Measurements from ENCODE around the gene ODC1.

The ODC1 gene

GRCh38 chr2:10433264-10433946 is 14.7 kb downstream of the ODC1 start:
- no peak for DNase-seq

GRCh38 chr2:10432311-10433181 is 15.6 kb downstream of the ODC1 start:
- no peak for DNase-seq

GRCh38 chr2:10431797-10432196 is 16.3 kb downstream of the ODC1 start:
- DNase-seq: no peak

- DNase-seq: no peak
These were observed 17.1 kb downstream of the ODC1 start for GRCh38 chr2:10430886-10431622.

- no peak for DNase-seq
These were observed 19.2 kb downstream of the ODC1 start for GRCh38 chr2:10428924-10429323.

- DNase-seq: no peak
These were observed 19.8 kb downstream of the ODC1 start for GRCh38 chr2:10428355-10428754.

DNA sequence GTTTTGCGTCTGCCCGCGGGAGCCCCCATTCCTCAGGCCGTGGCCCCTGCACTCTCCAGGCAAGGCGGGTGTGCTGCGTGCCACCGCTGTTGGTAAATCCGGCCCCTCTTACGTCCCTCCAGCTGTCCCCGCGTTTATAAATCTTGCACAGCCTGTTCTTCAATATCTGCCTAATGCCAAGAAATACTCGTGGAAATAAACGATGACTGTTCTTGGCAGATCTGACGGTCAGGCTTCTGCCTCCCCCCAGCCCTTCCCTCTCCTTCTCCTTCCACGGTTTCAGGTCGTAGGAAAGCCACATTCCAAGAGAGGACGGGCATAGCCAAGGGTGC is 20.5 kb downstream of the ODC1 start:
- DNase-seq: no peak

- no peak for DNase-seq
These were observed 21.2 kb downstream of the ODC1 start for GRCh38 chr2:10426726-10427617.

DNA sequence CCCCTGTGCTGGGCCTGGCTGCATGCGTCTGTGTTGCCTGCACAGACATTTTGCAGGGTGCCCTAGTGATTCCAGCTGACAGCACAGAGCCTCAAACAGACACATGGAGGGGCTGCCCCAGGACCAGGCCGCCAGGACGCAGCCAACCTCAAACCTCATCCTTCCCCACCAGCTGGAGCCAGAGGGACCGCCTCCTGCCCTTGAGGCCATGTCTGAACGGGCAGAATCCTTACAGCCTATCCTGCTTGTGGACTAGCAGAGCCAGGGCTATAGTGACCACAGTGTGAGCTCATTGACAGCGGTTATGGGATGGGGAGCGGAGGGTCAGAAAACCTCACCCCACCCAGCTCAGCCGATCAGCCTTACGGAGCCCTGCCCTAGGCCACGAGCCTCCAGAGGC is 22.4 kb downstream of the ODC1 start:
- DNase-seq: no peak

GRCh38 chr2:10424916-10425505 is 23.1 kb downstream of the ODC1 start:
- no peak for DNase-seq

- no peak for DNase-seq
These were observed 24.1 kb downstream of the ODC1 start for GRCh38 chr2:10424051-10424450.

DNA sequence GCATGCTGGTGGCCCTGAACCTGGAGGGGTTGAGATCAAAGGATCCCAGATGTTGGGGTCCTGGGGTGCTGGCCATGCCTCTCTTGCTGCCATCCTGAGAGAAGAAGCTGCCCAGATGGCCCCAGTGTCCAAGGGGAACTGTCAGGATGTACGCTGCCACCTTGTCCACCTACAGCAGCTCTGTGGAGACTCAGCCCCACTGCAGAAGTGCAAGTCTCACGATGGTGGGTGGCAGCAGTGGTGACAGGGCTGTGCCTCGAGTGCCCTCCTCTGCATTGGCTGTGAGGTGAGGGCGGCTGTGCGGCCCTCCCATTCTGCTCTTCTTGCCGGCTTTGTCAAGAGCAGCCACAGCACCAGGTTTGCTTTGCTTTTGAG is 24.7 kb downstream of the ODC1 start:
- no peak for DNase-seq

- no peak for DNase-seq
These were observed 25.3 kb downstream of the ODC1 start for GRCh38 chr2:10422732-10423399.

DNA sequence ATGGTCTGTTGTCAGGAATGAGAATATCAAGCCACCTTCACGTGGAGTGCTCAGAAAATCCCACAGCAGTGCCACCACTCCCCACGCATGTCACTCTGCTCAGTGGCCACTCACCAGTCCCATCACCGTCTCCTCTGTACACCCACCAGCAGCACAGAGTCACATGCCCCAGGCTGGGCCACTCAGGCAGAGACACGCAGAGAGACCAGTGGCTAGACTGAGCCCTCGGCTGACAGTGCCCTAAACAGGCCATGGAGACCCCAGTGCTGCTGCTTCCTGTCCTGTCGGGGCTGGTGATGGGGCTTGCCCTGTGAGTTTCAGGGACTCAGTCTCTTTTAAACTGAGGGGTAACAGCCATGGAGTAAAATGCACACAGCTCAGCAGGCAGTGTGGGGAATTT is 25.9 kb downstream of the ODC1 start:
- no peak for DNase-seq

GRCh38 chr2:10419553-10420257 is 28.4 kb downstream of the ODC1 start:
- DNase-seq: no peak

DNA sequence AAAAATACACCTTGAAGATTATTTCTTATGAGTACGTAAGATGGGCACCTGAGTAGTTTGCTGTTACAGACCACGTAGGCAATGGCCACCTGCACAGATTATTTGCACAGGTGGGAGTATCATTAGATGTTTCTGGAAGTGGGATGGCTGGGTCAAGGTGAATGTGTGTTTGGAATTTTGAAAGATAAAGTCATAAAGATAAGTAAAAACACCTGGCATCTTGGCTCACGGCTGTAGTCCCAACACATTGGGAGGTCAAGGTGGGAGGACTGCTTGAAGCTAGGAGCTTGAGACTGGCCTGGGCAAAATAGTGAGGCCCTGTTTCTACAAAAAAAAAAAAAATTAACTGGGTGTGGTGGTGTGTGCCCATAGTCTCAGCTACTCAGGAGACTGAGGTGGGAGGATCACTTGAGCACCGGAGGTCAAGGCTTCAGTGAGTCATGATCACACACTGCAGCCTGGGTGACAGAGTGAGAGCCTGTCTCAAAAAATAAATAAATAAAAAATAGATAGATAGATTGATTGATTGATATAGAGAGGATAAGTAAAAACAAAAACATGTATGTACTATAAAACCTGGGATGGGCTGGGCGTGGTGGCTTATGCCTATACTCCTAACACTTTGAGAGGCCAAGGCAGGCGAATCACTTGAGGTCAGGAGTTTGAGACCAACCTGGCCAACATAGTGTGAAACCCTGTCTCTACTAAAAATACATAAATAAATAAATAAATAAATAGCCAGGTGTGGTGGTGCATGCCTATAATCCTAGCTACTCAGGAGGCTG is 30.4 kb downstream of the ODC1 start:
- DNase-seq: no peak

- no peak for DNase-seq
These were observed 32.5 kb downstream of the ODC1 start for GRCh38 chr2:10415640-10416039.

DNA sequence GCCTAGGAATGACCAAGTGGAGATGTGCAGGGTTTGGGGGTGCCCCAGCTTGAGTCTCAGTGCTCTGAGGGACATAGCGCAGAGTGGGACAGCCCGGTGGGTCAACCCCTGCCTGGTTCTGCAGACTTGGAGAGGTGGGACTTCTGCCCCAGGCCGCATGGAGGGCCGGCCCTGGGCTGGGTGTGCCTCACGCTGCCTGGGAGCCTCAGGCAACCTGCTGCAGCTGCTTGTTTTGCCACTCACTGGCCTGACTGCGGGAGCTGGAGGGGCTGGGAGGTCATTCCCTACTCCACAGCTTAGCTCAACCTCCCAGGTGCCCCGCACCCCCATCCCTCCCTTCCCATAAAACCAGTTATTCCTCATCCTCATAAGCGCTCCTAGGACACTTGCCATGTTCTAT is 33.1 kb downstream of the ODC1 start:
- DNase-seq: no peak

- no peak for DNase-seq
These were observed 33.5 kb downstream of the ODC1 start for GRCh38 chr2:10414591-10414990.

DNA sequence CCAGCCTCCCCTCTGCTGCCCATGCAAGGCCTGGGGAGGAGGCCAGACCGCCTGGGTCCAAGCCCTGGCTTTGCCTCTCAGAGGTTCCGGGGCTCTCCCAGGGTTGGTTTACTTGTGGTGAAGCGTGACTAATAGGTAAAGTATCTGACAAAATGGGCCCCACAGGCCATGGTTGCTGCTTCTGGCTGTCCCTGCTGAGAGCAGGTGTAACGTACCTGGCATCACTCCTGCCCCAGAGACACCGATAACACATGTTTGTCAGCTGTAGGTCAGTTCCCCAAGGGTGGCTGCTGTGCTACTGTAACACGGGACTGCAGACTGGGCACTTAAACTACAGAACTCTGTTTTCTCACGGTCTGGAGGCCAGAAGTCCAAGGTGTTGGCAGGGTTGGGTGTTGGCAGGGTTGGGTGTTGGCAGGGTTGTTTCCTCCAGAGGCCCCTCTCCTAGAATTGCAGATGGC is 34.1 kb downstream of the ODC1 start:
- no peak for DNase-seq
